SK-N-SH (cell line): Measurements from ENCODE around the gene SH3GL2. TPM values are rescaled to one million over a fixed set of nuclear protein-coding genes. Genes with fewer than 3 reads are reported as not detected.

Experiments used
- CTCF ChIA-PET: fragments of 300-600, 350-600 bp; formaldehyde crosslinking; extraction: SDS; loops from one replicate; lab custom pipeline; 2021; lab: Yijun Ruan, JAX
- POLR2A ChIA-PET: fragments of 350-600 bp; sonication (Branson Sonifier 250); formaldehyde crosslinking; extraction: SDS; loops from one replicate; lab custom pipeline; 2020; ENCODE audit warnings: antibody characterized with exemption, inconsistent platforms; lab: Yijun Ruan, JAX
- DNase-seq: peaks from one replicate; pipeline ENCODE4 v3.0.0; 2012
- H2AFZ ChIP-seq: fragments of 200-600 bp; sonication (generic); 2 replicates; pipeline ENCODE4 v1.8.1; 2016; ENCODE audit warnings: antibody characterized with exemption, mild to moderate bottlenecking, low read depth
- H3F3A ChIP-seq: fragments of 200-600 bp; sonication (generic); replicated peaks from 2 replicates; pipeline ENCODE3; 2016; ENCODE audit warnings: antibody characterized with exemption, mild to moderate bottlenecking; ENCODE audit not compliant: insufficient read depth
- H3K27ac ChIP-seq, 2 experiments: fragments of 200-500 bp in 1 of 2; fragments of 200-600 bp in 1 of 2; sonication (Bioruptor generic) in 1 of 2; sonication (generic), shearing (Covaris generic) in 1 of 2; 2 replicates each; pipeline versions ENCODE4 v1.5.1 to v1.6.1; 2014 to 2016; ENCODE audit warnings: low read depth in 2 of 2, inconsistent platforms in 1 of 2, low read length in 1 of 2, mild to moderate bottlenecking in 1 of 2, mixed read lengths in 1 of 2
- H3K27me3 ChIP-seq: fragments of 200-600 bp; sonication (generic), shearing (Covaris generic); 2 replicates; pipeline ENCODE4 v1.6.1; 2016; ENCODE audit warnings: mixed run types; ENCODE audit not compliant: insufficient read depth
- H3K36me3 ChIP-seq, 2 experiments: fragments of 200-500 bp in 1 of 2; fragments of 200-600 bp in 1 of 2; sonication (Bioruptor generic) in 1 of 2; sonication (generic) in 1 of 2; replicated peaks in 1 of 2; 2 replicates each; pipeline versions ENCODE3 to v1.5.1; 2014 to 2016; ENCODE audit warnings: low read length in 1 of 2, mild to moderate bottlenecking in 1 of 2; ENCODE audit not compliant: insufficient read depth in 2 of 2, control insufficient read depth in 1 of 2
- H3K4me1 ChIP-seq, 2 experiments: fragments of 200-500 bp in 1 of 2; fragments of 200-600 bp in 1 of 2; sonication (Bioruptor generic) in 1 of 2; sonication (generic), shearing (Covaris generic) in 1 of 2; 2 replicates each; pipeline versions ENCODE4 v1.5.1 to v1.6.1; 2014 to 2016; ENCODE audit warnings: low read depth in 1 of 2, low read length in 1 of 2, mixed run types in 1 of 2; ENCODE audit not compliant: insufficient read depth in 2 of 2, control insufficient read depth in 1 of 2
- H3K4me2 ChIP-seq: fragments of 200-600 bp; sonication (generic), shearing (Covaris generic); 2 replicates; pipeline ENCODE4 v1.6.1; 2017; ENCODE audit warnings: mixed run types
- H3K4me3 ChIP-seq, 2 experiments: fragments of 200-500 bp in 1 of 2; fragments of 200-600 bp in 1 of 2; sonication (Bioruptor generic) in 1 of 2; sonication (generic), shearing (Covaris generic) in 1 of 2; 2 replicates each; pipeline versions ENCODE4 v1.5.1 to v1.8.1; 2014 to 2016; ENCODE audit warnings: low read depth in 2 of 2, inconsistent platforms in 1 of 2, low read length in 1 of 2, mild to moderate bottlenecking in 1 of 2, mixed read lengths in 1 of 2, moderate library complexity in 1 of 2
- H3K79me2 ChIP-seq: fragments of 200-600 bp; sonication (generic); 2 replicates; pipeline ENCODE4 v1.8.1; 2017; ENCODE audit warnings: mild to moderate bottlenecking; ENCODE audit not compliant: insufficient read depth
- H3K9ac ChIP-seq: fragments of 200-600 bp; sonication (generic); 2 replicates; pipeline ENCODE4 v1.6.1; 2017; ENCODE audit warnings: mixed run types
- H3K9me2 ChIP-seq: fragments of 200-600 bp; sonication (generic); 2 replicates; pipeline ENCODE4 v1.6.1; 2017; ENCODE audit warnings: mixed run types
- H3K9me3 ChIP-seq: fragments of 200-600 bp; sonication (generic); 2 replicates; pipeline ENCODE4 v1.6.1; 2017; ENCODE audit warnings: mixed run types, mild to moderate bottlenecking, moderate library complexity
- H4K20me1 ChIP-seq: fragments of 200-600 bp; sonication (generic); 2 replicates; pipeline ENCODE4 v1.6.1; 2017; ENCODE audit warnings: mild to moderate bottlenecking, mixed run types; ENCODE audit not compliant: insufficient read depth
- CHD2 ChIP-seq: fragments of 150-350 bp; IDR thresholded peaks from 2 replicates; pipeline ENCODE4 v1.6.1; 2018; ENCODE audit warnings: low read length; ENCODE audit not compliant: partially characterized antibody
- CTCF ChIP-seq: fragments of 200-600 bp; sonication (generic); IDR thresholded peaks from 2 replicates; pipeline ENCODE4 v1.6.1; 2017; ENCODE audit warnings: antibody characterized with exemption, mild to moderate bottlenecking, moderate library complexity
- ELF1 ChIP-seq: IDR thresholded peaks from 2 replicates; pipeline ENCODE4 v1.4.0; 2012
- EP300 ChIP-seq, 2 experiments: IDR thresholded peaks; 2 replicates each; pipeline versions ENCODE4 v1.4.0 to v1.6.1; 2012; ENCODE audit warnings: borderline replicate concordance in 1 of 2, low read depth in 1 of 2, low read length in 1 of 2
- FOSL2 ChIP-seq: IDR thresholded peaks from 2 replicates; pipeline ENCODE4 v1.4.0; 2012; ENCODE audit warnings: low read depth, mild to moderate bottlenecking, moderate library complexity, borderline replicate concordance
- GATA2 ChIP-seq: sonication (generic); formaldehyde crosslinking; IDR thresholded peaks from 2 replicates; pipeline ENCODE4 v1.5.0; 2020; ENCODE audit warnings: mild to moderate bottlenecking, missing genetic modification reagents
- IRF3 ChIP-seq: fragments of 150-350 bp; IDR thresholded peaks from 2 replicates; pipeline ENCODE4 v1.6.1; 2016; ENCODE audit warnings: mild to moderate bottlenecking, low read depth, low read length
- MAX ChIP-seq: IDR thresholded peaks from 2 replicates; pipeline ENCODE4 v1.4.0; 2012; ENCODE audit warnings: low read depth
- MEF2A ChIP-seq: IDR thresholded peaks from 2 replicates; pipeline ENCODE4 v1.4.0; 2012; ENCODE audit warnings: low read depth, borderline replicate concordance
- MXI1 ChIP-seq: IDR thresholded peaks from 2 replicates; pipeline ENCODE4 v1.6.1; 2012; ENCODE audit warnings: mild to moderate bottlenecking, low read depth, low read length, improper control_type of control experiment
- NFIC ChIP-seq: IDR thresholded peaks from 2 replicates; pipeline ENCODE4 v1.4.0; 2012; ENCODE audit warnings: borderline replicate concordance
- NRF1 ChIP-seq: IDR thresholded peaks from 2 replicates; pipeline ENCODE4 v1.6.1; 2012; ENCODE audit warnings: low read depth, mild to moderate bottlenecking, low read length
- POLR2AphosphoS5 ChIP-seq: IDR thresholded peaks from 2 replicates; pipeline ENCODE4 v1.6.1; 2012; ENCODE audit warnings: low read depth, low read length
- RAD21 ChIP-seq: IDR thresholded peaks from 2 replicates; pipeline ENCODE4 v1.6.1; 2012; ENCODE audit warnings: mild to moderate bottlenecking, low read length
- RFX5 ChIP-seq: IDR thresholded peaks from 2 replicates; pipeline ENCODE4 v1.6.1; 2012; ENCODE audit warnings: mild to moderate bottlenecking, improper control_type of control experiment, low read length
- SIN3A ChIP-seq: IDR thresholded peaks from 2 replicates; pipeline ENCODE4 v1.6.1; 2012; ENCODE audit warnings: low read depth, mild to moderate bottlenecking, low read length, moderate library complexity, borderline replicate concordance
- SMC3 ChIP-seq: IDR thresholded peaks from 2 replicates; pipeline ENCODE4 v1.6.1; 2012; ENCODE audit warnings: low read depth, low read length, improper control_type of control experiment
- TAF1 ChIP-seq: IDR thresholded peaks from 2 replicates; pipeline ENCODE4 v1.6.1; 2012; ENCODE audit warnings: low read depth, mild to moderate bottlenecking, low read length, moderate library complexity, borderline replicate concordance
- TCF12 ChIP-seq: IDR thresholded peaks from 2 replicates; pipeline ENCODE4 v1.4.0; 2012
- USF2 ChIP-seq: fragments of 150-350 bp; IDR thresholded peaks from 2 replicates; pipeline ENCODE4 v1.6.1; 2017; ENCODE audit warnings: antibody characterized with exemption, low read length, low read depth, borderline replicate concordance
- YY1 ChIP-seq: IDR thresholded peaks from 2 replicates; pipeline ENCODE4 v1.4.0; 2012; ENCODE audit warnings: low read depth, mild to moderate bottlenecking
- ZBTB33 ChIP-seq: IDR thresholded peaks from 2 replicates; pipeline ENCODE4 v1.4.0; 2012; ENCODE audit warnings: low read depth, borderline replicate concordance
- WGBS: methylation state at CpG from one replicate; pipeline ENCODE4 v1.1.6; 2017; ENCODE audit warnings: low lambda C conversion rate; 5-methylcytosine and 5-hydroxymethylcytosine counted together
- polyA plus RNA-seq, 3 experiments: library from polyadenylated mRNA; depleted of rRNA; stranded (reverse); fragments of >200 nt; gene quantifications; 2 replicates each; pipeline ENCODE4 v1.2.3, GENCODE V29; 2012

The SH3GL2 gene
- polyA plus RNA-seq, 1 of the 3 experiments (the other 2 are of a cell fraction) = 0.05 TPM

GRCh38 chr9:17734674-17735073 lies 155.8 kb downstream of the SH3GL2 start:
- H3F3A ChIP-seq = no peaks in the 10 kb centered on the region
- no peaks in the 10 kb centered on the region for H3K79me2 ChIP-seq
- TF ChIP-seq IRF3 = no peak
- no peak for TF ChIP-seq RFX5
- TF ChIP-seq USF2 = no peak
- no peak for TF ChIP-seq TAF1
- no peak for TF ChIP-seq MEF2A
- TF ChIP-seq NRF1 = no peak
- TF ChIP-seq TCF12 = no peak
- TF ChIP-seq RAD21 = no peak
- TF ChIP-seq SIN3A = no peak
- no peak for TF ChIP-seq FOSL2
- no peak for TF ChIP-seq NFIC
- no peak for TF ChIP-seq POLR2AphosphoS5
- TF ChIP-seq MAX = no peak
- no peak for TF ChIP-seq EP300 (IDR thresholded peaks at IDR 0.05; ENCODE audit: borderline replicate concordance in 1 of 2, low read depth in 1 of 2, low read length in 1 of 2)
- no peaks in the 10 kb centered on the region for H4K20me1 ChIP-seq
- ChIA-PET CTCF (no interaction called here), POLR2A (no interaction called here)
- H3K27me3 ChIP-seq = no peaks in the 10 kb centered on the region
- no peaks in the 10 kb centered on the region for H3K4me1 ChIP-seq
- H2AFZ ChIP-seq = no peak overlapping the region
- no peaks in the 10 kb centered on the region for H3K9me3 ChIP-seq
- H3K36me3 ChIP-seq = no peaks in the 10 kb centered on the region
- WGBS = 2% methylated on average over 2 of the region's 2 CpGs
- no peak overlapping the region for H3K9ac ChIP-seq
- no peak overlapping the region for H3K4me2 ChIP-seq
- DNase-seq = no peak
- no peaks in the 10 kb centered on the region for H3K9me2 ChIP-seq
- no peak overlapping the region for H3K27ac ChIP-seq
- H3K4me3 ChIP-seq = no peak overlapping the region

- H3K9me3 ChIP-seq = no peaks in the 10 kb centered on the region
- H3K4me2 ChIP-seq = no peak overlapping the region
- H3K9me2 ChIP-seq = no peaks in the 10 kb centered on the region
- no peaks in the 10 kb centered on the region for H3K4me1 ChIP-seq
- no peaks in the 10 kb centered on the region for H4K20me1 ChIP-seq
- H3K27me3 ChIP-seq = no peaks in the 10 kb centered on the region
- H3K79me2 ChIP-seq = no peaks in the 10 kb centered on the region
- H3K27ac ChIP-seq = no peak overlapping the region
- H3F3A ChIP-seq = no peaks in the 10 kb centered on the region
- WGBS = 0% methylated on average over 1 of the region's 3 CpGs
- H3K36me3 ChIP-seq = no peaks in the 10 kb centered on the region
- no peak overlapping the region for H2AFZ ChIP-seq
- ChIA-PET POLR2A (no interaction called here), CTCF (interaction anchor here (0.6 kb wide), 1 partner anchor 25 kb away, joined by 3 read pairs; no protein-coding TSS in a partner anchor)
- H3K9ac ChIP-seq = no peak overlapping the region
- H3K4me3 ChIP-seq = no peak overlapping the region
- DNase-seq = no peak
- no peak for TF ChIP-seq EP300 (IDR thresholded peaks at IDR 0.05; ENCODE audit: borderline replicate concordance in 1 of 2, low read depth in 1 of 2, low read length in 1 of 2)
- no peak for TF ChIP-seq GATA2 (CRISPR knock-in tag)
- TF ChIP-seq SIN3A = no peak
- no peak for TF ChIP-seq CTCF
- no peak for TF ChIP-seq YY1
- TF ChIP-seq RAD21 = no peak
- no peak for TF ChIP-seq ZBTB33
- no peak for TF ChIP-seq MAX
- TF ChIP-seq RFX5 = no peak
- TF ChIP-seq POLR2AphosphoS5 = no peak
- no peak for TF ChIP-seq SMC3
- no peak for TF ChIP-seq NFIC
- TF ChIP-seq ELF1 = no peak
- no peak for TF ChIP-seq CHD2
- no peak for TF ChIP-seq MXI1
Measured at GRCh38 chr9:17735859-17736258, 157.0 kb downstream of the SH3GL2 start.
